H1 (cell line): ENCODE data around the gene UPP1. TPM values are rescaled to one million over a fixed set of nuclear protein-coding genes. Genes with fewer than 3 reads are reported as not detected.

Source experiments
- CBX5 ChIP-seq: fragments of 300-800, 300-1000 bp; sonication (generic); IDR thresholded peaks from 2 replicates; pipeline ENCODE4 v1.7.1; 2016; ENCODE audit warnings: antibody characterized with exemption, low read length, low read depth
- CREB1 ChIP-seq: IDR thresholded peaks from 2 replicates; pipeline ENCODE4 v1.6.1; 2012; ENCODE audit warnings: inconsistent platforms
- EP300 ChIP-seq, 2 experiments: IDR thresholded peaks; 1 replicate in 1 of 2; 2 replicates in 1 of 2; pipeline ENCODE4 v1.6.1; 2011 to 2012; ENCODE audit warnings: low read depth in 2 of 2, low read length in 2 of 2, mild to moderate bottlenecking in 2 of 2, borderline replicate concordance in 1 of 2, inconsistent platforms in 1 of 2, moderate library complexity in 1 of 2
- GABPA ChIP-seq: IDR thresholded peaks from 2 replicates; pipeline ENCODE4 v1.6.1; 2011; ENCODE audit warnings: mild to moderate bottlenecking, low read length, moderate library complexity, borderline replicate concordance; ENCODE audit not compliant: insufficient read depth
- MAFK ChIP-seq: IDR thresholded peaks from 2 replicates; pipeline ENCODE4 v1.6.1; 2012; ENCODE audit warnings: low read depth, mild to moderate bottlenecking, improper control_type of control experiment, low read length
- POU5F1 ChIP-seq: IDR thresholded peaks from 2 replicates; pipeline ENCODE4 v1.6.1; 2011; ENCODE audit warnings: low read depth, mild to moderate bottlenecking, low read length, moderate library complexity
- SIX5 ChIP-seq: IDR thresholded peaks from 2 replicates; pipeline ENCODE4 v1.6.1; 2011; ENCODE audit warnings: mild to moderate bottlenecking, low read depth, low read length
- SP1 ChIP-seq: IDR thresholded peaks from 2 replicates; pipeline ENCODE4 v1.6.1; 2011; ENCODE audit warnings: low read depth, low read length
- polyA plus RNA-seq, 7 experiments: library from polyadenylated mRNA; depleted of rRNA in 3 of 7; stranded (reverse) in 5 of 7; unstranded in 2 of 7; fragments of >200 nt in 5 of 7; fragments of 200-250 nt in 2 of 7; gene quantifications; 1 replicate in 5 of 7; 2 replicates in 1 of 7; 4 replicates in 1 of 7; pipeline versions ENCODE4 v1.2.1 to v1.2.3, GENCODE V29; 2011 to 2013; ENCODE audit warnings: missing spikeins in 2 of 7, mixed read lengths in 2 of 7
- total RNA-seq: library from RNA; stranded (reverse); fragmentation: NEBNext Ultra II Directional; extraction: Animal tissue kit (Norgen Biotek cat#: 25700); gene quantifications from 2 replicates; pipeline ENCODE4 v1.2.1, GENCODE V29; 2021
- TF ChIP-seq, protein P1 (sequence below): fragments of 300-600 bp; sonication (generic); IDR thresholded peaks from 2 replicates; pipeline ENCODE4 v1.7.1; 2012; ENCODE audit warnings: low read length, moderate library complexity, mild to moderate bottlenecking, inconsistent platforms; ENCODE audit not compliant: insufficient replicate concordance
- TF ChIP-seq, protein P2 (sequence below): IDR thresholded peaks from 2 replicates; pipeline ENCODE4 v1.6.1; 2011; ENCODE audit warnings: low read length, improper control_type of control experiment

The UPP1 gene
- total and polyA plus RNA-seq, 2 of the 8 experiments (the other 6 are each of a cell fraction or from before 2014, with no cell fraction given), result 40.7 to 46.2 TPM

- TF ChIP-seq, protein P1, sequence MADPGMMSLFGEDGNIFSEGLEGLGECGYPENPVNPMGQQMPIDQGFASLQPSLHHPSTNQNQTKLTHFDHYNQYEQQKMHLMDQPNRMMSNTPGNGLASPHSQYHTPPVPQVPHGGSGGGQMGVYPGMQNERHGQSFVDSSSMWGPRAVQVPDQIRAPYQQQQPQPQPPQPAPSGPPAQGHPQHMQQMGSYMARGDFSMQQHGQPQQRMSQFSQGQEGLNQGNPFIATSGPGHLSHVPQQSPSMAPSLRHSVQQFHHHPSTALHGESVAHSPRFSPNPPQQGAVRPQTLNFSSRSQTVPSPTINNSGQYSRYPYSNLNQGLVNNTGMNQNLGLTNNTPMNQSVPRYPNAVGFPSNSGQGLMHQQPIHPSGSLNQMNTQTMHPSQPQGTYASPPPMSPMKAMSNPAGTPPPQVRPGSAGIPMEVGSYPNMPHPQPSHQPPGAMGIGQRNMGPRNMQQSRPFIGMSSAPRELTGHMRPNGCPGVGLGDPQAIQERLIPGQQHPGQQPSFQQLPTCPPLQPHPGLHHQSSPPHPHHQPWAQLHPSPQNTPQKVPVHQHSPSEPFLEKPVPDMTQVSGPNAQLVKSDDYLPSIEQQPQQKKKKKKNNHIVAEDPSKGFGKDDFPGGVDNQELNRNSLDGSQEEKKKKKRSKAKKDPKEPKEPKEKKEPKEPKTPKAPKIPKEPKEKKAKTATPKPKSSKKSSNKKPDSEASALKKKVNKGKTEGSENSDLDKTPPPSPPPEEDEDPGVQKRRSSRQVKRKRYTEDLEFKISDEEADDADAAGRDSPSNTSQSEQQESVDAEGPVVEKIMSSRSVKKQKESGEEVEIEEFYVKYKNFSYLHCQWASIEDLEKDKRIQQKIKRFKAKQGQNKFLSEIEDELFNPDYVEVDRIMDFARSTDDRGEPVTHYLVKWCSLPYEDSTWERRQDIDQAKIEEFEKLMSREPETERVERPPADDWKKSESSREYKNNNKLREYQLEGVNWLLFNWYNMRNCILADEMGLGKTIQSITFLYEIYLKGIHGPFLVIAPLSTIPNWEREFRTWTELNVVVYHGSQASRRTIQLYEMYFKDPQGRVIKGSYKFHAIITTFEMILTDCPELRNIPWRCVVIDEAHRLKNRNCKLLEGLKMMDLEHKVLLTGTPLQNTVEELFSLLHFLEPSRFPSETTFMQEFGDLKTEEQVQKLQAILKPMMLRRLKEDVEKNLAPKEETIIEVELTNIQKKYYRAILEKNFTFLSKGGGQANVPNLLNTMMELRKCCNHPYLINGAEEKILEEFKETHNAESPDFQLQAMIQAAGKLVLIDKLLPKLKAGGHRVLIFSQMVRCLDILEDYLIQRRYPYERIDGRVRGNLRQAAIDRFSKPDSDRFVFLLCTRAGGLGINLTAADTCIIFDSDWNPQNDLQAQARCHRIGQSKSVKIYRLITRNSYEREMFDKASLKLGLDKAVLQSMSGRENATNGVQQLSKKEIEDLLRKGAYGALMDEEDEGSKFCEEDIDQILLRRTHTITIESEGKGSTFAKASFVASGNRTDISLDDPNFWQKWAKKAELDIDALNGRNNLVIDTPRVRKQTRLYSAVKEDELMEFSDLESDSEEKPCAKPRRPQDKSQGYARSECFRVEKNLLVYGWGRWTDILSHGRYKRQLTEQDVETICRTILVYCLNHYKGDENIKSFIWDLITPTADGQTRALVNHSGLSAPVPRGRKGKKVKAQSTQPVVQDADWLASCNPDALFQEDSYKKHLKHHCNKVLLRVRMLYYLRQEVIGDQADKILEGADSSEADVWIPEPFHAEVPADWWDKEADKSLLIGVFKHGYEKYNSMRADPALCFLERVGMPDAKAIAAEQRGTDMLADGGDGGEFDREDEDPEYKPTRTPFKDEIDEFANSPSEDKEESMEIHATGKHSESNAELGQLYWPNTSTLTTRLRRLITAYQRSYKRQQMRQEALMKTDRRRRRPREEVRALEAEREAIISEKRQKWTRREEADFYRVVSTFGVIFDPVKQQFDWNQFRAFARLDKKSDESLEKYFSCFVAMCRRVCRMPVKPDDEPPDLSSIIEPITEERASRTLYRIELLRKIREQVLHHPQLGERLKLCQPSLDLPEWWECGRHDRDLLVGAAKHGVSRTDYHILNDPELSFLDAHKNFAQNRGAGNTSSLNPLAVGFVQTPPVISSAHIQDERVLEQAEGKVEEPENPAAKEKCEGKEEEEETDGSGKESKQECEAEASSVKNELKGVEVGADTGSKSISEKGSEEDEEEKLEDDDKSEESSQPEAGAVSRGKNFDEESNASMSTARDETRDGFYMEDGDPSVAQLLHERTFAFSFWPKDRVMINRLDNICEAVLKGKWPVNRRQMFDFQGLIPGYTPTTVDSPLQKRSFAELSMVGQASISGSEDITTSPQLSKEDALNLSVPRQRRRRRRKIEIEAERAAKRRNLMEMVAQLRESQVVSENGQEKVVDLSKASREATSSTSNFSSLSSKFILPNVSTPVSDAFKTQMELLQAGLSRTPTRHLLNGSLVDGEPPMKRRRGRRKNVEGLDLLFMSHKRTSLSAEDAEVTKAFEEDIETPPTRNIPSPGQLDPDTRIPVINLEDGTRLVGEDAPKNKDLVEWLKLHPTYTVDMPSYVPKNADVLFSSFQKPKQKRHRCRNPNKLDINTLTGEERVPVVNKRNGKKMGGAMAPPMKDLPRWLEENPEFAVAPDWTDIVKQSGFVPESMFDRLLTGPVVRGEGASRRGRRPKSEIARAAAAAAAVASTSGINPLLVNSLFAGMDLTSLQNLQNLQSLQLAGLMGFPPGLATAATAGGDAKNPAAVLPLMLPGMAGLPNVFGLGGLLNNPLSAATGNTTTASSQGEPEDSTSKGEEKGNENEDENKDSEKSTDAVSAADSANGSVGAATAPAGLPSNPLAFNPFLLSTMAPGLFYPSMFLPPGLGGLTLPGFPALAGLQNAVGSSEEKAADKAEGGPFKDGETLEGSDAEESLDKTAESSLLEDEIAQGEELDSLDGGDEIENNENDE, result no peak
- TF ChIP-seq CREB1 (no peak), CBX5 (no peak), EP300 (IDR thresholded peaks at IDR 0.05; ENCODE audit: borderline replicate concordance in 1 of 2, low read depth in 2 of 2, low read length in 2 of 2) (no peak), SP1 (no peak), POU5F1 (no peak), MAFK (no peak), SIX5 (no peak), GABPA (no peak)
- TF ChIP-seq, protein P2, sequence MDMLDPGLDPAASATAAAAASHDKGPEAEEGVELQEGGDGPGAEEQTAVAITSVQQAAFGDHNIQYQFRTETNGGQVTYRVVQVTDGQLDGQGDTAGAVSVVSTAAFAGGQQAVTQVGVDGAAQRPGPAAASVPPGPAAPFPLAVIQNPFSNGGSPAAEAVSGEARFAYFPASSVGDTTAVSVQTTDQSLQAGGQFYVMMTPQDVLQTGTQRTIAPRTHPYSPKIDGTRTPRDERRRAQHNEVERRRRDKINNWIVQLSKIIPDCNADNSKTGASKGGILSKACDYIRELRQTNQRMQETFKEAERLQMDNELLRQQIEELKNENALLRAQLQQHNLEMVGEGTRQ, result no peak
- TF ChIP-seq, all 59 proteins: peak for 0
These were observed 52.5 kb downstream of the UPP1 start (continued) for GRCh38 chr7:48141521-48141920.
